SU-DHL-6 (cell line): ENCODE results near the gene ANKRD60.

Source experiments
- H2AFZ ChIP-seq: fragments of 200-600 bp; sonication (generic); 2 replicates; pipeline ENCODE4 v1.6.1; 2014; ENCODE audit warnings: low read depth, mild to moderate bottlenecking, moderate library complexity, mixed read lengths, antibody characterized with exemption, low read length; ENCODE audit not compliant: severe bottlenecking
- H3F3A ChIP-seq: fragments of 200-600 bp; shearing (Covaris generic); 2 replicates; pipeline ENCODE4 v1.6.0; 2016; ENCODE audit warnings: antibody characterized with exemption, mild to moderate bottlenecking; ENCODE audit not compliant: insufficient read depth
- H3K27ac ChIP-seq: fragments of 200-600 bp; sonication (generic); 2 replicates; pipeline ENCODE4 v1.5.1; 2016; ENCODE audit warnings: low read depth, mild to moderate bottlenecking, low read length, moderate library complexity, mixed read lengths
- H3K27me3 ChIP-seq: fragments of 200-600 bp; sonication (generic), shearing (Covaris generic); 2 replicates; pipeline ENCODE4 v1.6.0; 2014; ENCODE audit warnings: mild to moderate bottlenecking, low read length
- H3K36me3 ChIP-seq: fragments of 200-600 bp; sonication (generic); 2 replicates; pipeline ENCODE4 v1.6.1; 2014; ENCODE audit warnings: mild to moderate bottlenecking, low read length, mixed read lengths
- H3K4me2 ChIP-seq: fragments of 300-600, 200-600 bp; shearing (Covaris generic), sonication (generic); 2 replicates; pipeline ENCODE4 v1.6.0; 2014; ENCODE audit warnings: low read length, low read depth, mild to moderate bottlenecking; ENCODE audit not compliant: poor library complexity, severe bottlenecking
- H3K4me3 ChIP-seq: fragments of 200-600 bp; sonication (generic); 2 replicates; pipeline ENCODE4 v1.5.1; 2014; ENCODE audit warnings: antibody characterized with exemption, low read length, mild to moderate bottlenecking, mixed read lengths; ENCODE audit not compliant: insufficient read depth, poor library complexity, severe bottlenecking
- H3K79me2 ChIP-seq: fragments of 200-600 bp; sonication (generic); 2 replicates; pipeline ENCODE4 v1.6.1; 2014; ENCODE audit warnings: mild to moderate bottlenecking, low read length, moderate library complexity; ENCODE audit not compliant: insufficient read depth
- H3K9ac ChIP-seq: fragments of 200-600 bp; sonication (generic); 2 replicates; pipeline ENCODE4 v1.7.0; 2014; ENCODE audit warnings: mild to moderate bottlenecking, low read length
- H3K9me2 ChIP-seq: fragments of 200-600 bp; sonication (generic); replicated peaks from 2 replicates; pipeline ENCODE4 v1.6.1; 2014; ENCODE audit warnings: low read length; ENCODE audit not compliant: insufficient read depth
- H3K9me3 ChIP-seq: fragments of 200-600 bp; sonication (generic); 2 replicates; pipeline ENCODE4 v1.6.1; 2014; ENCODE audit warnings: low read length, mixed read lengths; ENCODE audit not compliant: insufficient read depth
- H4K20me1 ChIP-seq: fragments of 200-600 bp; sonication (generic); 2 replicates; pipeline ENCODE4 v1.6.1; 2014; ENCODE audit warnings: low read depth, mild to moderate bottlenecking, antibody characterized with exemption, low read length, moderate library complexity, mixed read lengths
- CTCF ChIP-seq: fragments of 200-600 bp; sonication (generic); IDR thresholded peaks from one replicate; pipeline ENCODE4 v1.5.1; 2017; ENCODE audit warnings: antibody characterized with exemption, mild to moderate bottlenecking, low read length, moderate library complexity; ENCODE audit not compliant: insufficient read depth, poor library complexity, severe bottlenecking
- EZH2phosphoT487 ChIP-seq: fragments of 200-600 bp; sonication (generic), shearing (Covaris generic); conservative IDR thresholded peaks from 2 replicates; pipeline ENCODE4 v1.6.1; 2018; ENCODE audit warnings: mild to moderate bottlenecking, antibody characterized with exemption, low read length, moderate library complexity, mixed read lengths

Gene ANKRD60

GRCh38 chr20:58215116-58215515 is 13.3 kb downstream of the ANKRD60 start:
- TF ChIP-seq EZH2phosphoT487 (no peak), CTCF (no peak)
- no peaks in the 10 kb centered on the region for H4K20me1 ChIP-seq
- no peak overlapping the region for H3K4me3 ChIP-seq
- no peak overlapping the region for H3K4me2 ChIP-seq
- no peaks in the 10 kb centered on the region for H3K9me2 ChIP-seq
- no peaks in the 10 kb centered on the region for H3K79me2 ChIP-seq
- no peaks in the 10 kb centered on the region for H3K27me3 ChIP-seq
- no peak overlapping the region for H2AFZ ChIP-seq
- H3K27ac ChIP-seq = no peak overlapping the region
- no peak overlapping the region for H3K9ac ChIP-seq
- H3K9me3 ChIP-seq = no peaks in the 10 kb centered on the region
- H3K36me3 ChIP-seq = no peaks in the 10 kb centered on the region
- no peaks in the 10 kb centered on the region for H3F3A ChIP-seq

- H3K9me2 ChIP-seq = no peaks in the 10 kb centered on the region
- no peak overlapping the region for H2AFZ ChIP-seq
- H3K4me3 ChIP-seq = no peak overlapping the region
- no peak overlapping the region for H3K27ac ChIP-seq
- no peaks in the 10 kb centered on the region for H3K79me2 ChIP-seq
- no peaks in the 10 kb centered on the region for H3K9me3 ChIP-seq
- no peak overlapping the region for H3K4me2 ChIP-seq
- no peak overlapping the region for H3K9ac ChIP-seq
- H3K36me3 ChIP-seq = no peaks in the 10 kb centered on the region
- H3K27me3 ChIP-seq = no peaks in the 10 kb centered on the region
- H4K20me1 ChIP-seq = no peaks in the 10 kb centered on the region
- H3F3A ChIP-seq = no peaks in the 10 kb centered on the region
- TF ChIP-seq EZH2phosphoT487 (no peak), CTCF (no peak)
Measured at GRCh38 chr20:58214310-58214709, 14.1 kb downstream of the ANKRD60 start.

- no peaks in the 10 kb centered on the region for H3K36me3 ChIP-seq
- no peaks in the 10 kb centered on the region for H3K27me3 ChIP-seq
- no peak overlapping the region for H3K27ac ChIP-seq
- H3K9me2 ChIP-seq = no peaks in the 10 kb centered on the region
- no peak overlapping the region for H3K9ac ChIP-seq
- no peak overlapping the region for H2AFZ ChIP-seq
- TF ChIP-seq EZH2phosphoT487 (no peak), CTCF (no peak)
- no peak overlapping the region for H3K4me3 ChIP-seq
- no peaks in the 10 kb centered on the region for H4K20me1 ChIP-seq
- no peaks in the 10 kb centered on the region for H3K9me3 ChIP-seq
- H3K79me2 ChIP-seq = no peaks in the 10 kb centered on the region
- no peaks in the 10 kb centered on the region for H3F3A ChIP-seq
- H3K4me2 ChIP-seq = no peak overlapping the region
Measured at GRCh38 chr20:58213716-58214115, 14.7 kb downstream of the ANKRD60 start.
